GM23248 (cell line): ENCODE measurements around the gene OPN1LW.
"Not testable (repeated sequence)": the region's sequence is repeated elsewhere in the genome, so short reads cannot be mapped to it uniquely, and the experiment has no call there.

Source experiments
- EZH2 ChIP-seq: fragments of 200-600 bp; sonication (generic); IDR thresholded peaks from 2 replicates; pipeline ENCODE4 v1.6.1; 2018; ENCODE audit warnings: antibody characterized with exemption, mild to moderate bottlenecking; ENCODE audit not compliant: insufficient read depth, poor library complexity, severe bottlenecking
- EZH2phosphoT487 ChIP-seq: fragments of 200-600 bp; sonication (generic); IDR thresholded peaks from 2 replicates; pipeline ENCODE4 v1.6.1; 2018; ENCODE audit warnings: antibody characterized with exemption, moderate library complexity, mild to moderate bottlenecking, low read depth; ENCODE audit not compliant: insufficient read depth

DNA sequence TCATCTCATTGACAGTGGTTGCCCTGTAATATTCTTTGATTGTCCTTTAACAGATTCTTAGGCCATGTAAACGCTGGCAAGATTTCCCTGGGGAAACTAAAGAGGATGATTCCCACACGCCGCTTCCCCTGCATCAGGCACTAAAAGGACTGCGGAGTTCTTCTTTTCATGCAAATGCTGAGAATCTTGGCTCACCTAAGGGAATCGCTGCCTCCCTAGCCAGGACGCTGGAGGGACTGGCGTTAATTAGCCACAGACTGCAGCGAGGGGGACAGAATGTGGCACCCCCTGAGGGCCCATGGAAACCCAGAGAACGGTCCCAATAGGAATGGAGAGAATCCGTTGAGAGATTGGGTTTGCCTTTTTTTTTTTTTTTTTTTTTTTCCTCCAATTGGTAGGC lies 30.3 kb downstream of the OPN1LW start:
- TF ChIP-seq EZH2phosphoT487, EZH2: not testable (repeated sequence)
